H1 (cell line): ENCODE measurements around the gene KRT84. TPM values are rescaled to one million over a fixed set of nuclear protein-coding genes. Genes with fewer than 3 reads are reported as not detected.

ENCODE experiments used
- CTCF ChIA-PET: fragments of 300-600 bp; sonication (Branson Sonifier 250); formaldehyde crosslinking; loops from one replicate; lab custom pipeline; 2021; ENCODE audit not compliant: partially characterized antibody; lab: Charles Lee
- POLR2A ChIA-PET: fragments of 300-600 bp; sonication (Branson Sonifier 250); formaldehyde crosslinking; loops from one replicate; lab custom pipeline; 2021; ENCODE audit warnings: inconsistent platforms; ENCODE audit not compliant: partially characterized antibody; lab: Charles Lee
- DNase-seq, 2 experiments: peaks; one replicate each; pipeline versions ENCODE4 v3.0.0 to v3.0.0-alpha.2; 2010 to 2022; ENCODE audit warnings: low spot score in 2 of 2, low read depth in 1 of 2, mixed read lengths in 1 of 2
- FAIRE-seq: peaks from 2 replicates; lab custom pipeline; 2011; peaks lifted over from hg19 to GRCh38; lab: Jason Lieb, UNC
- H2AFZ ChIP-seq: 2 replicates; pipeline ENCODE4 v1.8.1; 2012; ENCODE audit warnings: low read length, inconsistent platforms
- H2AK5ac ChIP-seq: 2 replicates; pipeline ENCODE4 v1.6.1; 2013; ENCODE audit warnings: low read depth, low read length
- H2BK120ac ChIP-seq: replicated peaks from 2 replicates; pipeline ENCODE3; 2013; ENCODE audit warnings: low read depth, low read length, inconsistent platforms
- H2BK12ac ChIP-seq: 2 replicates; pipeline ENCODE4 v1.6.1; 2013; ENCODE audit warnings: low read depth, low read length
- H2BK15ac ChIP-seq: 2 replicates; pipeline ENCODE4 v1.6.1; 2013; ENCODE audit warnings: low read length
- H2BK20ac ChIP-seq: 2 replicates; pipeline ENCODE4 v1.6.1; 2013; ENCODE audit warnings: low read length
- H2BK5ac ChIP-seq: 2 replicates; pipeline ENCODE4 v1.6.1; 2013; ENCODE audit warnings: low read depth, low read length
- H3K14ac ChIP-seq: 2 replicates; pipeline ENCODE4 v1.6.1; 2013; ENCODE audit warnings: inconsistent platforms; ENCODE audit not compliant: insufficient read length
- H3K18ac ChIP-seq: 2 replicates; pipeline ENCODE4 v1.6.1; 2013; ENCODE audit warnings: low read length; ENCODE audit errors: extremely low read depth
- H3K23ac ChIP-seq: 2 replicates; pipeline ENCODE4 v1.6.1; 2013; ENCODE audit warnings: inconsistent platforms; ENCODE audit not compliant: insufficient read length
- H3K23me2 ChIP-seq: 2 replicates; pipeline ENCODE4 v1.6.1; 2013; ENCODE audit warnings: low read depth, low read length
- H3K27ac ChIP-seq: 2 replicates; pipeline ENCODE4 v1.6.1; 2011; ENCODE audit warnings: low read depth, low read length, inconsistent platforms
- H3K27me3 ChIP-seq, 4 experiments: replicated peaks in 1 of 4; 1 replicate in 1 of 4; 2 replicates in 3 of 4; pipeline versions ENCODE4 v1.6.1 to v1.8.1; 2011 to 2013; ENCODE audit warnings: low read length in 3 of 4, mild to moderate bottlenecking in 3 of 4, inconsistent platforms in 2 of 4, mixed read lengths in 2 of 4, moderate library complexity in 1 of 4; ENCODE audit not compliant: control insufficient read depth in 3 of 4, insufficient read depth in 3 of 4; ENCODE audit errors: extremely low read depth in 1 of 4
- H3K36me3 ChIP-seq, 4 experiments: 2 replicates each; pipeline versions ENCODE4 v1.6.1 to v1.8.1; 2011 to 2013; ENCODE audit warnings: mild to moderate bottlenecking in 4 of 4, low read length in 3 of 4, moderate library complexity in 2 of 4, control low read depth in 1 of 4, inconsistent platforms in 1 of 4; ENCODE audit not compliant: insufficient read depth in 4 of 4, control insufficient read depth in 2 of 4
- H3K4ac ChIP-seq: replicated peaks from 2 replicates; pipeline ENCODE3; 2013; ENCODE audit warnings: low read length, low read depth, mixed read lengths, inconsistent platforms; ENCODE audit not compliant: insufficient read length
- H3K4me1 ChIP-seq, 4 experiments: replicated peaks in 1 of 4; 1 replicate in 1 of 4; 2 replicates in 3 of 4; pipeline versions ENCODE4 v1.6.1 to v1.8.1; 2011 to 2013; ENCODE audit warnings: low read length in 3 of 4, inconsistent platforms in 2 of 4, mixed read lengths in 1 of 4; ENCODE audit not compliant: insufficient read depth in 4 of 4, control insufficient read depth in 3 of 4
- H3K4me2 ChIP-seq, 2 experiments: 2 replicates each; pipeline versions ENCODE4 v1.6.1 to v1.8.1; 2011 to 2013; ENCODE audit warnings: low read depth in 2 of 2, low read length in 2 of 2, control low read depth in 1 of 2, inconsistent platforms in 1 of 2, mild to moderate bottlenecking in 1 of 2; ENCODE audit not compliant: insufficient read depth in 1 of 2
- H3K4me3 ChIP-seq, 4 experiments: fragments of 200-600, 300-600 bp in 1 of 4; sonication (generic), shearing (Covaris generic), sonication (Bioruptor Twin) in 1 of 4; 2 replicates each; pipeline versions ENCODE4 v1.5.1 to v1.8.1; 2011 to 2016; ENCODE audit warnings: low read length in 4 of 4, low read depth in 3 of 4, control low read depth in 2 of 4, inconsistent platforms in 2 of 4, mild to moderate bottlenecking in 2 of 4, mixed read lengths in 1 of 4, moderate library complexity in 1 of 4; ENCODE audit not compliant: insufficient read depth in 2 of 4; ENCODE audit errors: extremely low read depth in 1 of 4
- H3K56ac ChIP-seq: replicated peaks from 2 replicates; pipeline ENCODE3; 2013; ENCODE audit warnings: low read depth, mild to moderate bottlenecking, mixed read lengths, low read length, inconsistent platforms; ENCODE audit not compliant: insufficient read length
- H3K79me1 ChIP-seq: 2 replicates; pipeline ENCODE4 v1.6.1; 2013; ENCODE audit warnings: low read depth, low read length, control low read depth
- H3K79me2 ChIP-seq, 2 experiments: 2 replicates each; pipeline versions ENCODE4 v1.6.1 to v1.8.1; 2012 to 2013; ENCODE audit warnings: low read length in 2 of 2, mild to moderate bottlenecking in 2 of 2, inconsistent platforms in 1 of 2; ENCODE audit not compliant: insufficient read depth in 2 of 2, control insufficient read depth in 1 of 2
- H3K9ac ChIP-seq, 4 experiments: replicated peaks in 1 of 4; 1 replicate in 1 of 4; 2 replicates in 3 of 4; pipeline versions ENCODE4 v1.6.1 to v1.8.1; 2011 to 2013; ENCODE audit warnings: low read depth in 3 of 4, low read length in 3 of 4, control low read depth in 2 of 4, mild to moderate bottlenecking in 2 of 4, moderate library complexity in 2 of 4, inconsistent platforms in 1 of 4; ENCODE audit errors: extremely low read depth in 1 of 4
- H3K9me3 ChIP-seq, 2 experiments: 2 replicates each; pipeline versions ENCODE4 v1.6.1 to v1.8.1; 2012 to 2013; ENCODE audit warnings: mild to moderate bottlenecking in 2 of 2, moderate library complexity in 2 of 2, control low read depth in 1 of 2, inconsistent platforms in 1 of 2, low read depth in 1 of 2, low read length in 1 of 2, mixed read lengths in 1 of 2; ENCODE audit not compliant: insufficient read depth in 2 of 2
- H4K20me1 ChIP-seq, 2 experiments: replicated peaks in 1 of 2; 2 replicates each; pipeline versions ENCODE3 to v1.8.1; 2011 to 2013; ENCODE audit warnings: inconsistent platforms in 2 of 2, low read length in 2 of 2, mild to moderate bottlenecking in 1 of 2; ENCODE audit not compliant: insufficient read depth in 2 of 2, control insufficient read depth in 1 of 2
- H4K5ac ChIP-seq: 2 replicates; pipeline ENCODE4 v1.6.1; 2013; ENCODE audit warnings: low read length, low read depth, mixed read lengths, inconsistent platforms; ENCODE audit not compliant: insufficient read length
- H4K8ac ChIP-seq: 2 replicates; pipeline ENCODE4 v1.8.0; 2013; ENCODE audit warnings: mild to moderate bottlenecking, moderate library complexity, low read length, inconsistent platforms; ENCODE audit not compliant: insufficient read depth; ENCODE audit errors: extremely low read depth
- H4K91ac ChIP-seq: replicated peaks from 2 replicates; pipeline ENCODE3; 2013; ENCODE audit warnings: low read length, mixed read lengths, inconsistent platforms; ENCODE audit not compliant: insufficient read length
- BACH1 ChIP-seq: IDR thresholded peaks from 2 replicates; pipeline ENCODE4 v1.6.1; 2012; ENCODE audit warnings: low read length, improper control_type of control experiment
- GABPA ChIP-seq: IDR thresholded peaks from 2 replicates; pipeline ENCODE4 v1.6.1; 2011; ENCODE audit warnings: mild to moderate bottlenecking, low read length, moderate library complexity, borderline replicate concordance; ENCODE audit not compliant: insufficient read depth
- HDAC6 ChIP-seq: IDR thresholded peaks from one replicate; pipeline ENCODE4 v1.7.1; 2012; ENCODE audit warnings: low read depth, mild to moderate bottlenecking, inconsistent platforms, low read length, moderate library complexity
- JUND ChIP-seq: IDR thresholded peaks from 2 replicates; pipeline ENCODE4 v1.6.1; 2011; ENCODE audit warnings: mild to moderate bottlenecking, improper control_type of control experiment, low read length
- MAX ChIP-seq: IDR thresholded peaks from 2 replicates; pipeline ENCODE4 v1.6.1; 2012; ENCODE audit warnings: inconsistent platforms
- NRF1 ChIP-seq: IDR thresholded peaks from 2 replicates; pipeline ENCODE4 v1.6.1; 2011; ENCODE audit warnings: mild to moderate bottlenecking, low read depth, low read length, improper control_type of control experiment
- POLR2A ChIP-seq, 2 experiments: IDR thresholded peaks; 1 replicate in 1 of 2; 2 replicates in 1 of 2; pipeline ENCODE4 v1.6.1; 2011; ENCODE audit warnings: low read depth in 2 of 2, low read length in 2 of 2, mild to moderate bottlenecking in 2 of 2; ENCODE audit errors: control extremely low read depth in 1 of 2
- RAD21 ChIP-seq, 2 experiments: IDR thresholded peaks in 1 of 2; conservative IDR thresholded peaks in 1 of 2; 2 replicates each; pipeline ENCODE4 v1.6.1; 2011; ENCODE audit warnings: low read depth in 2 of 2, low read length in 2 of 2, improper control_type of control experiment in 1 of 2, inconsistent platforms in 1 of 2, mild to moderate bottlenecking in 1 of 2, moderate library complexity in 1 of 2
- RFX5 ChIP-seq: IDR thresholded peaks from 2 replicates; pipeline ENCODE4 v1.6.1; 2011; ENCODE audit warnings: low read depth, low read length, improper control_type of control experiment, borderline replicate concordance
- SIRT6 ChIP-seq: IDR thresholded peaks from one replicate; pipeline ENCODE4 v1.7.1; 2012; ENCODE audit warnings: low read length, inconsistent platforms
- SIX5 ChIP-seq: IDR thresholded peaks from 2 replicates; pipeline ENCODE4 v1.6.1; 2011; ENCODE audit warnings: mild to moderate bottlenecking, low read depth, low read length
- WGBS, 2 experiments: shearing (Covaris generic) in 1 of 2; methylation state at CpG; one replicate each; pipeline versions ENCODE4 v1.1.6 to v1.1.7; 2013 to 2015; ENCODE audit warnings: low lambda C conversion rate in 2 of 2, mixed read lengths in 2 of 2, inconsistent platforms in 1 of 2, low coverage in 1 of 2, missing lambda C conversion rate in 1 of 2; ENCODE audit not compliant: insufficient replicate concordance in 2 of 2, insufficient coverage in 1 of 2, insufficient read length in 1 of 2; ENCODE audit errors: extremely low coverage in 1 of 2, missing lambda C conversion rate in 1 of 2; 5-methylcytosine and 5-hydroxymethylcytosine counted together
- polyA plus RNA-seq, 7 experiments: library from polyadenylated mRNA; depleted of rRNA in 3 of 7; stranded (reverse) in 5 of 7; unstranded in 2 of 7; fragments of >200 nt in 5 of 7; fragments of 200-250 nt in 2 of 7; gene quantifications; 1 replicate in 5 of 7; 2 replicates in 1 of 7; 4 replicates in 1 of 7; pipeline versions ENCODE4 v1.2.1 to v1.2.3, GENCODE V29; 2011 to 2013; ENCODE audit warnings: missing spikeins in 2 of 7, mixed read lengths in 2 of 7
- total RNA-seq: library from RNA; stranded (reverse); fragmentation: NEBNext Ultra II Directional; extraction: Animal tissue kit (Norgen Biotek cat#: 25700); gene quantifications from 2 replicates; pipeline ENCODE4 v1.2.1, GENCODE V29; 2021

The KRT84 gene
- total and polyA plus RNA-seq, 2 of the 8 experiments (the other 6 are each of a cell fraction or from before 2014, with no cell fraction given): not detected

DNA sequence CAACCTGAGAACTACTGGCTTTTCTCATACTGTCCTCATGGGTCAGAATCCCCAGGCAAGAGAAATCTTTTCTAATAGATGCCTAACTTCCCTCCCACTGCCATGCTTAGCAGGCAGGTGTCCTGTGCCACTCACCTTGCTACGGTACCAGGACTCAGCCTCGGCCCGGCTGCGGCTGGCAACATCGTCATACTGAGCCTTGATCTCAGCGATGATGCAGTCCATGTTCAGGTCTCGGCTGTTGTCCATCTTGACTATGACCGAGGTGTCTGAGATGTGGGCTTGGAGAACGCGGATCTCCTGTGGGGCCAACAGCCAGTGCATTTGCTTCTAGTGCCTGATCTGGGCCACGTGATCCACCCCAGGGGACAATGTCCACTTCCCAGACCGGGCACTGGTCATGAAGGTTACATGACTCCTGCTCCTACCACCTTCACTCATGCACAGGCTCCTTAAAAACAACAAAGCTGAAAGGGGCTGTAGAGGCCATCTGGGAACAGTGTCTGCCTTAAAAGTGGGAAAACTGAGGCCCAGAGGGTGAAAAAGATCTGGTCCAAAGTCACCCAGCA lies 22.3 kb downstream of the KRT84 start:
- TF ChIP-seq BACH1 (no peak), RFX5 (no peak), NRF1 (no peak), HDAC6 (no peak), POLR2A (IDR thresholded peaks at IDR 0.05; ENCODE audit: control extremely low read depth in 1 of 2, low read depth in 2 of 2, low read length in 2 of 2) (no peak), JUND (no peak), SIX5 (no peak), SIRT6 (no peak), RAD21 (IDR thresholded peaks at IDR 0.05 in 1 of 2, conservative IDR thresholded peaks at IDR 0.05 in 1 of 2; ENCODE audit: low read depth in 2 of 2, low read length in 2 of 2) (no peak), MAX (no peak), GABPA (no peak)
- TF ChIP-seq, all 59 proteins: peak for 0
- Histone ChIP-seq H3K9me3 (no peaks in the 10 kb centered on the region), H3K56ac (no peak overlapping the region), H4K91ac (no peak overlapping the region), H4K5ac (no peak overlapping the region), H3K9ac (no peak overlapping the region), H2BK20ac (no peak overlapping the region), H3K79me2 (no peaks in the 10 kb centered on the region), H3K79me1 (no peaks in the 10 kb centered on the region), H3K4me1 (no peaks in the 10 kb centered on the region), H4K20me1 (peaks cover 0 to 2% of the 10 kb centered on the region in 2 experiments), H3K4me2 (no peak overlapping the region), H3K4me3 (no peak overlapping the region), H3K27me3 (no peaks in the 10 kb centered on the region), H2BK12ac (no peak overlapping the region), H2BK120ac (no peak overlapping the region), H3K27ac (no peak overlapping the region), H2AK5ac (no peak overlapping the region), H2BK15ac (no peak overlapping the region), H3K23ac (no peak overlapping the region), H3K23me2 (no peaks in the 10 kb centered on the region), H2BK5ac (no peak overlapping the region), H4K8ac (no peak overlapping the region), H3K4ac (no peak overlapping the region), H3K14ac (no peak overlapping the region), H3K36me3 (no peaks in the 10 kb centered on the region), H3K18ac (no peak overlapping the region), H2AFZ (no peak overlapping the region)
- ChIA-PET CTCF (interaction anchor here (0.9 to 6.7 kb wide), 16 partner anchors 9 to 522 kb away, joined by 3 to 88 read pairs (median 6); partner anchors contain the start of gene KRT5), POLR2A (no interaction called here)
- FAIRE-seq: no peak
- WGBS, 2 experiments: 84% methylated on average over 12 of the region's 12 CpGs; no CpG with 5 or more reads in 1 of the 2 experiments
- DNase-seq: no peak
